Measurements from ENCODE around the gene HOXB6. TPM values are rescaled to one million over a fixed set of nuclear protein-coding genes. Genes with fewer than 3 reads are reported as not detected.
A peak's percentile ranks its signal among the peaks of the same experiment; 100 is the strongest.

Gene HOXB6
- total and polyA plus RNA-seq, 9 donors, result 0.25 to 10.3 (median 1.2) TPM

- H3K4me1 ChIP-seq (ENCODE audit: insufficient read depth), result no peaks in the 10 kb centered on the region
- no peak overlapping the region for H3K4me3 ChIP-seq
- H3K27ac ChIP-seq, result no peak overlapping the region
Measured at GRCh38 chr17:48558057-48558830, 46.5 kb downstream of the HOXB6 start.

DNA sequence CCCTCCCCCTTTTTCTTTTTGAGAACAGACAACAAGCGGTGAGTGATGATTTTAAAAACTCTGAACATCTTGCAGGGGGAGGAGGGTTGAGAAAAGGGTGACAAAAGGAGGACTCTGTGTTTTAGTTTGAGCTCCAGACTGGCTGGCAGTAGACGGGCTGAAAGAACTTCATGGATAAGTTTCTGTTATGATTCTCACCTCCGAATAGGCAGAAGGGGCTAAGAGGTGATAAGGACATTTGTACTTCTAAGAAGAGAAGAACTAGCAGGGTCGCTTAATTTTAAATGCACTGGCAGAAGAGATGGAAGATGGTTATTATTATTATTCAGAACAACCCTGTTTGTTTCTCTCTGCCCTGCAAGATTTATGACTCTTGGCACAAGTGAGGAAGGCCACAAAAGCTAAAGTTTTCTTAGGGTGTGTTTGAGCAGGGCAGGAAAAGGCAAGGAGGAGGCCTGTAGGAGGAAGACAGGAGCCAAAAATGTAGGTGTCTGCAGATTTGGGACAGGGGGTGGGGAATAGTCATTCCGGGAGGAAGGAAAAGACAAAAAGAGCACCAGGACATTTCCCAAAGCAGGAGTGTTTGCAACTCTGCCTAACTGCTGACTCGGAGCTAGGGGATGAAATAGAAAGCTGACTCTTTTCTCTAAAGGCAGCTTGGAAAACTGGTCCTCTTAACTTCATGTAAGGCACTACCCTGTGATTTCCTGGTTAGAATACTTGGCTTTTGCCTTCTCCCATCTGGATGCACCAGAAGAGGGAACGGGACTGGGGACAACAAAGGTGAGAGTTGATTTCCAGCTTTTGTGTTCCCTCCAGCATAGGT lies 48.0 kb downstream of the HOXB6 start:
- Histone ChIP-seq H3K27me3 (peaks cover 3% of the 10 kb centered on the region), H3K9me3 (no peaks in the 10 kb centered on the region), H3K4me3 (no peak overlapping the region), H3K36me3 (no peaks in the 10 kb centered on the region), H3K27ac (no peak overlapping the region), H3K4me1 (ENCODE audit: insufficient read depth) (no peaks in the 10 kb centered on the region)
- 44 to 52% (median 46%) methylated on average over 7 of the region's 7 CpGs for WGBS, 3 donors
- intact Hi-C loops (cut with DNase I), result no loop called here
- no peak for TF ChIP-seq CTCF (IDR thresholded peaks at IDR 0.05)
- no peak for TF ChIP-seq POLR2A (IDR thresholded peaks at IDR 0.05)
- TF ChIP-seq EP300 (IDR thresholded peaks at IDR 0.05), result no peak
- no peak for DNase-seq

More at GRCh38 chr17:48558057-48558830, 46.5 kb downstream of the HOXB6 start:
- Histone ChIP-seq H3K36me3 (no peaks in the 10 kb centered on the region), H3K27me3 (peaks cover 3% of the 10 kb centered on the region), H3K9me3 (no peaks in the 10 kb centered on the region)
- intact Hi-C loops (cut with DNase I), result no loop called here
- no peak for TF ChIP-seq CTCF (IDR thresholded peaks at IDR 0.05)
- no peak for TF ChIP-seq EP300 (IDR thresholded peaks at IDR 0.05)
- no peak for TF ChIP-seq POLR2A (IDR thresholded peaks at IDR 0.05)
- DNase-seq, result no peak
- 49 to 75% (median 51%) methylated on average over 13 of the region's 13 CpGs for WGBS, 3 donors

DNA sequence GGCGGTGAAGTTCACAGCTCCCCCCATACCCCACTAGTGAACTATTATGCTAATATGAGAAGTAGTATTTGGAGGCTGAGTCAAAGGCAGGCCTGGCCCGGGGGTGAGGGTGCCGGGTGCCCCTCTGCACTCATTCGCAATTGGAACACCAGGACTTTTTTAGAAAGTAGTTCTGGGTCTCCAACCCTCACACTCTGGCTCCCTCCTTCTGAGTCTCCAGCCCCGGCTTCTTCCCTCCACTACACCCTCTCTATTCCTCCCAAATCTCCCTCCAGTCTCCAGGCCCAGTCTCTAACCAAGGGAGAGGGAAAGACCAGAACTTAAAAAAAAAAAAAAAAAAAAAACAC lies 48.6 kb downstream of the HOXB6 start:
- WGBS, 3 donors, result 71 to 83% (median 72%) methylated on average over 5 of the region's 5 CpGs
- H3K4me3 ChIP-seq, result no peak overlapping the region
- intact Hi-C loops (cut with DNase I), result no loop called here
- H3K4me1 ChIP-seq (ENCODE audit: insufficient read depth), result no peaks in the 10 kb centered on the region
- no peak for TF ChIP-seq CTCF (IDR thresholded peaks at IDR 0.05)
- TF ChIP-seq EP300 (IDR thresholded peaks at IDR 0.05), result no peak
- TF ChIP-seq POLR2A (IDR thresholded peaks at IDR 0.05), result no peak
- DNase-seq, result no peak
- no peaks in the 10 kb centered on the region for H3K9me3 ChIP-seq
- H3K36me3 ChIP-seq, result no peaks in the 10 kb centered on the region
- H3K27ac ChIP-seq, result no peak overlapping the region
- H3K27me3 ChIP-seq, result peaks cover 3% of the 10 kb centered on the region

GRCh38 chr17:48555258-48556228 lies 49.2 kb downstream of the HOXB6 start:
- TF ChIP-seq EP300 (IDR thresholded peaks at IDR 0.05) (no peak), POLR2A (IDR thresholded peaks at IDR 0.05) (no peak)
- peaks cover 3% of the 10 kb centered on the region for H3K27me3 ChIP-seq
- H3K4me3 ChIP-seq, result peak overlapping the region; percentile 42
- H3K4me1 ChIP-seq (ENCODE audit: insufficient read depth), result no peaks in the 10 kb centered on the region
- DNase-seq, result no peak
- no peaks in the 10 kb centered on the region for H3K9me3 ChIP-seq
- WGBS, 3 donors, result 9 to 11% (median 9%) methylated on average over 34 to 36 of the region's 36 CpGs
- H3K27ac ChIP-seq, result no peak overlapping the region
- intact Hi-C loops (cut with DNase I), result no loop called here
- H3K36me3 ChIP-seq, result no peaks in the 10 kb centered on the region

All from ovary (tissue), 9 donors.